ENCODE results near the gene PARS2. TPM values are rescaled to one million over a fixed set of nuclear protein-coding genes. Genes with fewer than 3 reads are reported as not detected.

Gene PARS2
- total RNA-seq, 4 donors from 2014 or later, result 2.2 to 6.4 (median 5.6) TPM

DNA sequence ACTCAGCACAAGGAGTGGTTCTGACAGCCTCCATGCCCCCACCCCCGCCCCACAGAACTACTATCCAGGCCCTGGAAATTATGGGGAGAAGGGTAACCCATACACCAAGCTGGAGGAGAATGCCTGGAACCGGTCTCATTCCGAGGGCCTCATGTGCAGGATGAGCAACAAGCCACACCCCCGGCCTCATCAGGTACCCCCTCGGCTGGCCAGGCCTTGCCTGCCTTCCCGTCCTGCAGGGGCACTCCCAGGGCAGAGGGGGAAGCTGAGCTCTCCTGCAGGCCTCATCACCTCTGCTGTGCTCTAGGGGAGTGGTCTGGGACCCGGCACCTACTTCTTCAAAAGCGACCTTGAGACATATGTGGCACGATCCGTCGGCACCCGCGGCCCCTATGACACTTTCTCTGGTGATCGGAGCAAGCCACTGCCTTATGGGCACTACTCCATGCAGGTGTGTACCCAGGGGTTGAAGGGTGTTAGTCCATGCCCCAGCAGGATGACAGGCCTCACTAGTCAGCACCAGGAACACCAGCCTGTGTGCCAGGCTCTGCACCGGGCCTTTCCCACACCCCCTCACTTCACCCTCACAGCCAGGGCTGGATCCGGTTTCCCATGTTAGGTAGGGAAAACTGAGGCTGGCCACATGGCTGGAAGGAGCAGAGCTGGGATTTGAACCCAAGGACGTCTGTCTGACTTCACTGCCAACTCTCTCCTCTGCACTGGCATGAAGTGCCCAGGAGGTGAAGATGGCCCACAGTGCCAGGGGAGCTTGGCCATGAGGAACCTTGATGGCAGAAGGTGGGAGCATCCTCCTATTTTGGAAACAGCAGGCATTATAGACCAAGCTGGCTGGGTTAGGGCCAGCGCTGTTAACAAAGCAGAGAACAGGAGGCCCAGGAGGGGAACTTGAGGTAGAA is 47.7 kb upstream of the PARS2 start:
- no peaks in the 10 kb centered on the region for H3K36me3 ChIP-seq
- no peaks in the 10 kb centered on the region for H3K27me3 ChIP-seq
- H3K4me3 ChIP-seq, result no peak overlapping the region
- TF ChIP-seq POLR2A (IDR thresholded peaks at IDR 0.05) (no peak), EP300 (IDR thresholded peaks at IDR 0.05) (no peak), POLR2AphosphoS5 (IDR thresholded peaks at IDR 0.05) (no peak)
- TF ChIP-seq, protein P1, sequence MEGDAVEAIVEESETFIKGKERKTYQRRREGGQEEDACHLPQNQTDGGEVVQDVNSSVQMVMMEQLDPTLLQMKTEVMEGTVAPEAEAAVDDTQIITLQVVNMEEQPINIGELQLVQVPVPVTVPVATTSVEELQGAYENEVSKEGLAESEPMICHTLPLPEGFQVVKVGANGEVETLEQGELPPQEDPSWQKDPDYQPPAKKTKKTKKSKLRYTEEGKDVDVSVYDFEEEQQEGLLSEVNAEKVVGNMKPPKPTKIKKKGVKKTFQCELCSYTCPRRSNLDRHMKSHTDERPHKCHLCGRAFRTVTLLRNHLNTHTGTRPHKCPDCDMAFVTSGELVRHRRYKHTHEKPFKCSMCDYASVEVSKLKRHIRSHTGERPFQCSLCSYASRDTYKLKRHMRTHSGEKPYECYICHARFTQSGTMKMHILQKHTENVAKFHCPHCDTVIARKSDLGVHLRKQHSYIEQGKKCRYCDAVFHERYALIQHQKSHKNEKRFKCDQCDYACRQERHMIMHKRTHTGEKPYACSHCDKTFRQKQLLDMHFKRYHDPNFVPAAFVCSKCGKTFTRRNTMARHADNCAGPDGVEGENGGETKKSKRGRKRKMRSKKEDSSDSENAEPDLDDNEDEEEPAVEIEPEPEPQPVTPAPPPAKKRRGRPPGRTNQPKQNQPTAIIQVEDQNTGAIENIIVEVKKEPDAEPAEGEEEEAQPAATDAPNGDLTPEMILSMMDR (IDR thresholded peaks at IDR 0.05), result no peak
- ATAC-seq, result no peak
- no peaks in the 10 kb centered on the region for H3K4me1 ChIP-seq
- no peaks in the 10 kb centered on the region for H3K9me3 ChIP-seq
- H3K27ac ChIP-seq, result no peak overlapping the region
- WGBS, 2 donors (ENCODE audit: low coverage in 1 of 2), result 56 to 60% methylated on average over 1 to 2 of the region's 18 CpGs

DNA sequence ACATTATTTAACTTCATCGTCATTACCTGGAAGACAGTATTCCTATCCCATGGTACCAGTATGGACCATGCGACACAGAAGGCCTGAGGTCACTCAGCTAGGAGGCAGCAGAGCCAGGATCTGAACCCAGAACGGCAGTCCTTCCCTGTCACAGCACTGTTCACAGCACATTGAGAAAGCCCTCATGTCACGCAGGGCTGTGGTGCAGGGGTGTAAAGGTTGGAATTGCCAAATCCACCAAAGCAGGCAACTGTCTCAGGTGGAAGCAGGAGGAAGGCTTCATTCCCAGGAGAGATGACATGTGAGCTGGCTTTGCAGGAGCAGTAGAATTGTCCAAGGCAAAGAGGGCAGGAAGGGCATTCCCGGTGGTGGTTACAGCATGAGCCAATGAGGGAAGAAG is 46.7 kb upstream of the PARS2 start:
- H3K4me1 ChIP-seq, result no peaks in the 10 kb centered on the region
- peaks cover under 1% of the 10 kb centered on the region for H3K27me3 ChIP-seq
- no peaks in the 10 kb centered on the region for H3K36me3 ChIP-seq
- H3K27ac ChIP-seq, result no peak overlapping the region
- 100% methylated on average over 1 of the region's 5 CpGs; no CpG with 5 or more reads in 1 of the 2 donors for WGBS, 2 donors (ENCODE audit: low coverage in 1 of 2)
- H3K9me3 ChIP-seq, result no peaks in the 10 kb centered on the region
- TF ChIP-seq, protein P1 (IDR thresholded peaks at IDR 0.05), result no peak
- TF ChIP-seq POLR2A (IDR thresholded peaks at IDR 0.05) (no peak), EP300 (IDR thresholded peaks at IDR 0.05) (no peak), POLR2AphosphoS5 (IDR thresholded peaks at IDR 0.05) (no peak)
- ATAC-seq, result no peak
- H3K4me3 ChIP-seq, result no peak overlapping the region

- no peaks in the 10 kb centered on the region for H3K9me3 ChIP-seq
- H3K4me3 ChIP-seq, result no peak overlapping the region
- WGBS, 2 donors (ENCODE audit: low coverage in 1 of 2), result 43 to 68% methylated on average over 3 to 8 of the region's 13 CpGs
- H3K27ac ChIP-seq, result no peak overlapping the region
- H3K36me3 ChIP-seq, result no peaks in the 10 kb centered on the region
- TF ChIP-seq POLR2A (IDR thresholded peaks at IDR 0.05), result no peak
- TF ChIP-seq, protein P1 (IDR thresholded peaks at IDR 0.05), result peak in 3 of 4 experiments; percentile 70 to 87 (median 80)
- peaks cover 6% of the 10 kb centered on the region for H3K27me3 ChIP-seq
- ATAC-seq, result peak; percentile 67
- H3K4me1 ChIP-seq, result no peaks in the 10 kb centered on the region
Observed at GRCh38 chr1:54810153-54810942, 46.0 kb upstream of the PARS2 start.

- Histone ChIP-seq H3K27me3 (peaks cover 14% of the 10 kb centered on the region), H3K36me3 (no peaks in the 10 kb centered on the region), H3K27ac (no peak overlapping the region), H3K4me3 (no peak overlapping the region), H3K4me1 (no peaks in the 10 kb centered on the region), H3K9me3 (no peaks in the 10 kb centered on the region)
- no peak for ATAC-seq
- 36 to 60% methylated on average over 1 to 3 of the region's 3 CpGs for WGBS, 2 donors (ENCODE audit: low coverage in 1 of 2)
- TF ChIP-seq POLR2AphosphoS5 (IDR thresholded peaks at IDR 0.05) (no peak), EP300 (IDR thresholded peaks at IDR 0.05) (no peak), POLR2A (IDR thresholded peaks at IDR 0.05) (no peak)
- TF ChIP-seq, protein P1 (IDR thresholded peaks at IDR 0.05), result no peak
Observed at GRCh38 chr1:54809496-54810074, 45.3 kb upstream of the PARS2 start.
